ENCODE results near the gene CEP290.

DNA sequence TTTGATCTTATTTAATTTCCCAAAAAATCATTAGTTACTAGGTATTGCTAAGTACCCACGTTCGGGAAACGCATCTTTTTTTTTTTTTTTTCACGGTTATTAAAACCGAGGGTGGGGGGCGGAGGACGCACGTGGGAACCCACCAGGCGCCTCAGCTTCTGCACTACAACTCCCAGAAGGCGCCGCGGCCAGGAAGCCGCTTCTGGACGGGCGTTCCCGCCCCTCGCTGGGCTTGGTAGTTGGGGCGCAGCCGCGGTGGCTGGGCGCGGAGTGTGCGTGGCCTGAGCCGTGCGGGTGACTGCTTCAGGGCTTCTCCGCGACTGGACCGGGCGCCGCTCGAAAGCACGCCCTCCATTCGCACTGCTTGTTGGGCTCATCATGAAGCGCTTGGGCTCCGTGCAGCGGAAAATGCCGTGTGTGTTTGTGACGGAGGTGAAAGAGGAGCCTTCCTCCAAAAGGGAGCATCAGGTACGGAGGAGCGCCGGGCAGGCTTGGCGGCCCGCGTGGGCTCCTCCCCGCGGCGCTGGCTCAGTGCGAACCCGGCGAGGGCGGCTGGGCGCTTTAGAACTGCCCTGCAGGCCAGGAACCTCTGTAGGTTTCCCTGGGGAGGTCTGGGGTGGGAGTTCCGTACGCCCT is 106.5 kb downstream of the CEP290 start:
- TF ChIP-seq, protein P1, sequence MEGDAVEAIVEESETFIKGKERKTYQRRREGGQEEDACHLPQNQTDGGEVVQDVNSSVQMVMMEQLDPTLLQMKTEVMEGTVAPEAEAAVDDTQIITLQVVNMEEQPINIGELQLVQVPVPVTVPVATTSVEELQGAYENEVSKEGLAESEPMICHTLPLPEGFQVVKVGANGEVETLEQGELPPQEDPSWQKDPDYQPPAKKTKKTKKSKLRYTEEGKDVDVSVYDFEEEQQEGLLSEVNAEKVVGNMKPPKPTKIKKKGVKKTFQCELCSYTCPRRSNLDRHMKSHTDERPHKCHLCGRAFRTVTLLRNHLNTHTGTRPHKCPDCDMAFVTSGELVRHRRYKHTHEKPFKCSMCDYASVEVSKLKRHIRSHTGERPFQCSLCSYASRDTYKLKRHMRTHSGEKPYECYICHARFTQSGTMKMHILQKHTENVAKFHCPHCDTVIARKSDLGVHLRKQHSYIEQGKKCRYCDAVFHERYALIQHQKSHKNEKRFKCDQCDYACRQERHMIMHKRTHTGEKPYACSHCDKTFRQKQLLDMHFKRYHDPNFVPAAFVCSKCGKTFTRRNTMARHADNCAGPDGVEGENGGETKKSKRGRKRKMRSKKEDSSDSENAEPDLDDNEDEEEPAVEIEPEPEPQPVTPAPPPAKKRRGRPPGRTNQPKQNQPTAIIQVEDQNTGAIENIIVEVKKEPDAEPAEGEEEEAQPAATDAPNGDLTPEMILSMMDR (IDR thresholded peaks at IDR 0.05; ENCODE audit: extremely low read depth in 1 of 2, insufficient read depth in 1 of 2, low read depth in 1 of 2, low read length in 2 of 2) = no peak
- TF ChIP-seq EZH2 (IDR thresholded peaks at IDR 0.05; ENCODE audit: borderline replicate concordance, low read depth, low read length, severe bottlenecking) = no peak
- TF ChIP-seq FOS (IDR thresholded peaks at IDR 0.05; ENCODE audit: borderline replicate concordance, insufficient read depth, low read length) = no peak
- TF ChIP-seq POLR2AphosphoS5 (IDR thresholded peaks at IDR 0.05; ENCODE audit: insufficient read depth, low read depth, low read length) = peak; percentile 91
- TF ChIP-seq POLR2A (IDR thresholded peaks at IDR 0.05; ENCODE audit: low read depth, low read length) = peak; percentile 90
- TF ChIP-seq MYC (IDR thresholded peaks at IDR 0.05; ENCODE audit: low read depth, low read length) = peak; percentile 56
- TF ChIP-seq, protein P2, sequence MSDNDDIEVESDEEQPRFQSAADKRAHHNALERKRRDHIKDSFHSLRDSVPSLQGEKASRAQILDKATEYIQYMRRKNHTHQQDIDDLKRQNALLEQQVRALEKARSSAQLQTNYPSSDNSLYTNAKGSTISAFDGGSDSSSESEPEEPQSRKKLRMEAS (IDR thresholded peaks at IDR 0.05; ENCODE audit: insufficient read depth, insufficient read length) = peak; percentile 68
- TF ChIP-seq JUN (IDR thresholded peaks at IDR 0.05; ENCODE audit: borderline replicate concordance, insufficient read depth, insufficient read length, low read depth) = no peak

All from endothelial cell of umbilical vein (primary cell).